Osteoblast (primary cell): Measurements from ENCODE around the gene HPN. TPM values are rescaled to one million over a fixed set of nuclear protein-coding genes. Genes with fewer than 3 reads are reported as not detected.

ENCODE experiments used
- DNase-seq: peaks from one replicate; pipeline ENCODE4 v3.0.0; 2011; ENCODE audit warnings: low spot score, mixed read lengths; ENCODE audit not compliant: insufficient read length; ENCODE audit errors: missing footprints
- H2AFZ ChIP-seq: 2 replicates; pipeline ENCODE4 v1.6.0; 2011; ENCODE audit warnings: mild to moderate bottlenecking, low read length
- H3K27ac ChIP-seq: 2 replicates; pipeline ENCODE4 v1.5.1; 2011; ENCODE audit warnings: mild to moderate bottlenecking, low read depth, low read length, moderate library complexity
- H3K27me3 ChIP-seq: 2 replicates; pipeline ENCODE4 v1.6.0; 2012; ENCODE audit warnings: mild to moderate bottlenecking, control low read depth, inconsistent platforms, low read length, moderate library complexity; ENCODE audit not compliant: insufficient read depth
- H3K36me3 ChIP-seq: 2 replicates; pipeline ENCODE4 v1.5.1; 2011; ENCODE audit warnings: mild to moderate bottlenecking, low read length, control low read depth, moderate library complexity; ENCODE audit not compliant: insufficient read depth
- H3K4me1 ChIP-seq: 2 replicates; pipeline ENCODE4 v1.5.1; 2011; ENCODE audit warnings: mild to moderate bottlenecking, low read length, control low read depth, moderate library complexity; ENCODE audit not compliant: insufficient read depth
- H3K4me2 ChIP-seq: 2 replicates; pipeline ENCODE4 v1.6.0; 2011; ENCODE audit warnings: mild to moderate bottlenecking, low read length; ENCODE audit not compliant: insufficient read depth
- H3K4me3 ChIP-seq: fragments of 200-600 bp; sonication (generic); 3 replicates; pipeline ENCODE4 v1.5.1; 2012; ENCODE audit warnings: mild to moderate bottlenecking, low read length, inconsistent platforms; ENCODE audit not compliant: insufficient read depth
- H3K79me2 ChIP-seq: 2 replicates; pipeline ENCODE4 v1.6.0; 2012; ENCODE audit warnings: mild to moderate bottlenecking, low read length, control low read depth, inconsistent platforms; ENCODE audit not compliant: insufficient read depth
- H3K9me3 ChIP-seq: 2 replicates; pipeline ENCODE4 v1.5.1; 2011; ENCODE audit warnings: low read depth, low read length, control low read depth
- H4K20me1 ChIP-seq: 2 replicates; pipeline ENCODE4 v1.6.0; 2012; ENCODE audit warnings: mild to moderate bottlenecking, low read length, control low read depth; ENCODE audit not compliant: insufficient read depth
- total RNA-seq: library from RNA; depleted of rRNA; stranded (reverse); fragments of >200 nt; gene quantifications from 2 replicates; pipeline ENCODE4 v1.2.3, GENCODE V29; 2012
- TF ChIP-seq, protein P1 (sequence below): IDR thresholded peaks from 2 replicates; pipeline ENCODE4 v1.5.1; 2011; ENCODE audit warnings: mild to moderate bottlenecking, low read depth, low read length, moderate library complexity; ENCODE audit errors: extremely low read depth

The HPN gene
- total RNA-seq, 1 donor = under 0.01 TPM

DNA sequence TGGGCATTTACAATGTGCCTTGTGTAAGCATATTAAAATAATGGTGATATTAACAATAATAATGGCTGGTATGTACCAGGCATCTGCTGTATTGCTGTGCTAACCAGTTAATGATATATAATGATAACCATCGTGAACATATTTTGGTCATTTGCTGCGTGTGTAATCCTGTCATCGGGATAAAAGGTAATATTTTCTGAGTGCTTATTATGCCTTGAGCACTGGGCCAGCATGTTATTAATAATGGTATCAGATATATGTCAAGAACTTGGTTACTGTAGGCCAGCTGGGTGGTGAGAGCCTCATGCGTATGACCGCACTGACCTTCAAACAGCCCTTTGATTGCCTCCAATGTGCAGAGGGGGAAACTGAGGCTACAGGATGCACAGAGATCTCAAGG is 51.9 kb downstream of the HPN start:
- H3K9me3 ChIP-seq = no peaks in the 10 kb centered on the region
- no peak overlapping the region for H3K4me3 ChIP-seq
- H3K4me2 ChIP-seq = no peak overlapping the region
- peaks cover 3% of the 10 kb centered on the region for H3K27me3 ChIP-seq
- no peaks in the 10 kb centered on the region for H3K36me3 ChIP-seq
- H3K4me1 ChIP-seq = no peaks in the 10 kb centered on the region
- no peak overlapping the region for H3K27ac ChIP-seq
- no peaks in the 10 kb centered on the region for H3K79me2 ChIP-seq
- TF ChIP-seq, protein P1, sequence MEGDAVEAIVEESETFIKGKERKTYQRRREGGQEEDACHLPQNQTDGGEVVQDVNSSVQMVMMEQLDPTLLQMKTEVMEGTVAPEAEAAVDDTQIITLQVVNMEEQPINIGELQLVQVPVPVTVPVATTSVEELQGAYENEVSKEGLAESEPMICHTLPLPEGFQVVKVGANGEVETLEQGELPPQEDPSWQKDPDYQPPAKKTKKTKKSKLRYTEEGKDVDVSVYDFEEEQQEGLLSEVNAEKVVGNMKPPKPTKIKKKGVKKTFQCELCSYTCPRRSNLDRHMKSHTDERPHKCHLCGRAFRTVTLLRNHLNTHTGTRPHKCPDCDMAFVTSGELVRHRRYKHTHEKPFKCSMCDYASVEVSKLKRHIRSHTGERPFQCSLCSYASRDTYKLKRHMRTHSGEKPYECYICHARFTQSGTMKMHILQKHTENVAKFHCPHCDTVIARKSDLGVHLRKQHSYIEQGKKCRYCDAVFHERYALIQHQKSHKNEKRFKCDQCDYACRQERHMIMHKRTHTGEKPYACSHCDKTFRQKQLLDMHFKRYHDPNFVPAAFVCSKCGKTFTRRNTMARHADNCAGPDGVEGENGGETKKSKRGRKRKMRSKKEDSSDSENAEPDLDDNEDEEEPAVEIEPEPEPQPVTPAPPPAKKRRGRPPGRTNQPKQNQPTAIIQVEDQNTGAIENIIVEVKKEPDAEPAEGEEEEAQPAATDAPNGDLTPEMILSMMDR = no peak
- no peak overlapping the region for H2AFZ ChIP-seq
- H4K20me1 ChIP-seq = no peaks in the 10 kb centered on the region
- peak; percentile 32 for DNase-seq

DNA sequence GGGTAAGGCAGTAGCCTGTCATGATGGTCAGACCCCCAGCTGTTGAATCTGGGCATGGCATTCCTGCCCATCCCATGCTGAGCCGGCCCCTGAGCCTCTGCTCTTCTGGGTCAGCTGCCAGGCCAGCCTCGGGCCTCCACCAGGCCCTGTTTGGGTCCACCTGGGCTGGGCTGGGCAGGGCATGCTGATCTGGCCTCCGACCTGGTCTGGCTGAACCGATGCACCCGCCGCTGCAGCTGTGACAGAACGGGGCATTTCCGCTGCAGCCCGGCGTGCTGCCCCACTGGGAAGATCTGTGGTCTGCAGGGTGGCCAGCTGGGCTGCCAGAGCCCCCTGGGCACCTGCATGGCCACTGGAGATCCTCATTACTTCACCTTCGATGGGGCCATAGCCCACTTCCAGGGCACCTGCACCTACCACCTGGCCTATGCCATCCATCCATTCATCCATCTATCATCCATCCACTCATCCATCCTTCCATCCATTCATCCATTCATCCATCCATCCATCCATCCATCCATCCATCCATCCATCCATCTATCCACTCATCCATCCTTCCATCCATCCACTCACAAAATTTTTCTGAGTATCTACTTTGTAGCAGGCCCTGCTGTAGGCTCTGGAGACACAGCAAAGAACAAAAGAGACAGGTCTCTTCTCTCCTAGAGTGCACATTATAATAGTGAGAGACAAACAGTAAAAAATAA is 52.6 kb downstream of the HPN start:
- H3K9me3 ChIP-seq = no peaks in the 10 kb centered on the region
- H3K36me3 ChIP-seq = no peaks in the 10 kb centered on the region
- H3K4me2 ChIP-seq = no peak overlapping the region
- H2AFZ ChIP-seq = no peak overlapping the region
- H3K79me2 ChIP-seq = no peaks in the 10 kb centered on the region
- H3K4me1 ChIP-seq = no peaks in the 10 kb centered on the region
- H3K27me3 ChIP-seq = peaks cover 3% of the 10 kb centered on the region
- H3K4me3 ChIP-seq = no peak overlapping the region
- H3K27ac ChIP-seq = no peak overlapping the region
- H4K20me1 ChIP-seq = no peaks in the 10 kb centered on the region
- peak; percentile 34 for DNase-seq
- TF ChIP-seq, protein P1 = no peak

DNA sequence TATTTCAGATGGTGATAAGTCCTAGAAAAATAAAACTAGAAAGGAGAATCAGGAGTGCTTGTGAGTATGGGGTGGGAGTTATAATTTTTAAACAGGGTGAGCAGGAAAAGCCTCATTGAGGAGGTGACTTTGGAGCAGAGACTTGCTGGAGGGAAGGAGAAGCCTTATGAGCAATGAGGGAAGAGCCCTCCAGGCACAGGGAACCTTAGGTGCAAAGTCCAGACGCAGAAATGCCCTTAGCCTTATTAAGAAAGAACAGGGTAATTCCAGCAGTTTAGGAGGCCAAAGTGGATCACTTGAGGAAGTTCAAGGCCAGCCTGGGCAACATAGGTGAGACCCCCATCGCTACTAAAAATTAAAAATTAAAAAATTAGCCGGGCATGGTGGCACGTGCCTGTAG is 53.1 kb downstream of the HPN start:
- H3K4me2 ChIP-seq = no peak overlapping the region
- no peak overlapping the region for H2AFZ ChIP-seq
- H4K20me1 ChIP-seq = no peaks in the 10 kb centered on the region
- no peaks in the 10 kb centered on the region for H3K4me1 ChIP-seq
- TF ChIP-seq, protein P1 = no peak
- peaks cover 3% of the 10 kb centered on the region for H3K27me3 ChIP-seq
- H3K9me3 ChIP-seq = no peaks in the 10 kb centered on the region
- no peak for DNase-seq
- no peaks in the 10 kb centered on the region for H3K36me3 ChIP-seq
- no peaks in the 10 kb centered on the region for H3K79me2 ChIP-seq
- no peak overlapping the region for H3K27ac ChIP-seq
- H3K4me3 ChIP-seq = no peak overlapping the region

DNA sequence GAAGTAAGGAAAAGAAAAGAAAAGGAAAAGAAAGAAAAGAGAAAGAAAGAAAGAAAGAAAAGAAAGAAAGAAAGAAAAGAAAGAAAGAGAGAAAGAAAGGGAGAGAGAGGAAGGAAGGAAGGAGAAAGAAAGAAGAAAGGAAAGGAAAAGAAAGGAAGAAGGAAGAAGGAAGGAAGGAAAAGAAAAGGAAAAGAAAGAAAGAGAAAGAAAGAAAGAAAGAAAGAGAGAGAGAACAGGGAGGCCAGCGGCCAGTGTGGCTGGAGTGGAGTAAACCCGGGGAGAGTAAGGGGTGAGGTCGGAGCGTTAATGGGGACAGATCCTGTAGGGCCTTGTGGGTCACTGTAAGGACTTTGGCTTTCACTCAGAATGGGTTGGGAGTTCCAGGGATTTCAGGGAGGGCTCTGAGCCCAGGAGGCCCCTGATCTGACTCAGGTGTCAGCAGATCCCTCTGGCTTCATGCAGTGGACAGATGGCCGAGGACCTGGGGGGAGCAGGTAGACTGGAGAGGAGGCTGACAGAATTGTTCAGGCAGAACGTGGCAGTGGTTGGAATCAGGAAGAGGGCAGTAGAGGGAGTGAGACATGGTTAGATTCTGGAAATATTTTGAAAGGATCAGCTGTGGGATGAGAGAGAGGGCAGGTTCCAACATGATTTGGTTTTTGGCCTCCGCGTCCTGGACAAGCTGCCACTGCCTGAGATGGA is 54.3 kb downstream of the HPN start:
- TF ChIP-seq, protein P1 = no peak
- no peaks in the 10 kb centered on the region for H3K36me3 ChIP-seq
- H3K4me2 ChIP-seq = no peak overlapping the region
- no peak overlapping the region for H2AFZ ChIP-seq
- peak; percentile 71 for DNase-seq
- H3K9me3 ChIP-seq = no peaks in the 10 kb centered on the region
- no peak overlapping the region for H3K27ac ChIP-seq
- no peaks in the 10 kb centered on the region for H4K20me1 ChIP-seq
- H3K4me3 ChIP-seq = no peak overlapping the region
- H3K27me3 ChIP-seq = peaks cover 3% of the 10 kb centered on the region
- H3K4me1 ChIP-seq = no peaks in the 10 kb centered on the region
- no peaks in the 10 kb centered on the region for H3K79me2 ChIP-seq
